Stimulated activated naive CD4-positive, alpha-beta T cell treated with Interleukin-2 at 50 U/mL for 16 hours (primary cell): ENCODE measurements around the gene DLL1.
"Not testable (repeated sequence)": the region's sequence is repeated elsewhere in the genome, so short reads cannot be mapped to it uniquely, and the experiment has no call there.

Experiments used
- DNase-seq: peaks from one replicate; lab custom pipeline; 2025; lab: John Stamatoyannopoulos, UW

The DLL1 gene

GRCh38 chr6:170290296-170291128, at the start of gene DLL1:
DLL1 (minus strand) TSS chr6:170291078; CDS start chr6:170290139, 939 bp downstream.
- DNase-seq, result peak; percentile 21

- not testable (repeated sequence) for DNase-seq
Observed at GRCh38 chr6:170335199-170335598, 44.3 kb upstream of the DLL1 start.

- DNase-seq, result no peak
Observed at GRCh38 chr6:170329321-170329720, 38.4 kb upstream of the DLL1 start.

- DNase-seq, result no peak
Observed at GRCh38 chr6:170317718-170318117, 26.8 kb upstream of the DLL1 start.

GRCh38 chr6:170317076-170317475, 26.2 kb upstream of the DLL1 start:
- DNase-seq, result no peak

GRCh38 chr6:170316071-170316470, 25.2 kb upstream of the DLL1 start:
- no peak for DNase-seq

- no peak for DNase-seq
Observed at GRCh38 chr6:170314983-170315382, 24.1 kb upstream of the DLL1 start.

- DNase-seq, result no peak
Observed at GRCh38 chr6:170313716-170314295, 22.9 kb upstream of the DLL1 start.

- DNase-seq, result no peak
Observed at GRCh38 chr6:170312876-170313275, 22.0 kb upstream of the DLL1 start.

GRCh38 chr6:170311696-170312095, 20.8 kb upstream of the DLL1 start:
- no peak for DNase-seq

GRCh38 chr6:170308761-170309160, 17.9 kb upstream of the DLL1 start:
- no peak for DNase-seq

- no peak for DNase-seq
Observed at GRCh38 chr6:170307080-170307545, 16.2 kb upstream of the DLL1 start.

- DNase-seq, result peak; percentile 96
Observed at GRCh38 chr6:170306324-170307079, 15.6 kb upstream of the DLL1 start, which contains the start of gene FAM120B. FAM120B (plus strand) TSS chr6:170306758; CDS start chr6:170317391, 10,633 bp downstream.

GRCh38 chr6:170305805-170306323, 15.0 kb upstream of the DLL1 start:
- DNase-seq, result no peak

- DNase-seq, result no peak
Observed at GRCh38 chr6:170301184-170301583, 10.3 kb upstream of the DLL1 start.

GRCh38 chr6:170298688-170299087, 7.8 kb upstream of the DLL1 start:
- DNase-seq, result no peak

- no peak for DNase-seq
Observed at GRCh38 chr6:170297576-170298330, 6.9 kb upstream of the DLL1 start.

- DNase-seq, result no peak
Observed at GRCh38 chr6:170296746-170297575, 6.1 kb upstream of the DLL1 start.

GRCh38 chr6:170296423-170296745, 5.5 kb upstream of the DLL1 start:
- no peak for DNase-seq

- peak; percentile 40 for DNase-seq
Observed at GRCh38 chr6:170295510-170296422, 4.9 kb upstream of the DLL1 start.
